KMS-11 (cell line): ENCODE results near the gene NHERF2.

Experiments used
- H2AFZ ChIP-seq: fragments of 200-600 bp; sonication (generic); 2 replicates; pipeline ENCODE4 v1.6.1; 2016; ENCODE audit warnings: antibody characterized with exemption, mixed run types, low read depth
- H3K27ac ChIP-seq: fragments of 200-600 bp; sonication (generic); 2 replicates; pipeline ENCODE4 v1.6.1; 2016; ENCODE audit warnings: mild to moderate bottlenecking, mixed run types
- H3K27me3 ChIP-seq: fragments of 200-600 bp; sonication (generic); 2 replicates; pipeline ENCODE4 v1.6.1; 2017; ENCODE audit warnings: mild to moderate bottlenecking, low read depth, mixed run types, moderate library complexity; ENCODE audit not compliant: insufficient read depth
- H3K36me3 ChIP-seq: fragments of 200-600 bp; sonication (generic); 2 replicates; pipeline ENCODE4 v1.6.1; 2017; ENCODE audit warnings: mild to moderate bottlenecking, mixed run types; ENCODE audit not compliant: insufficient read depth
- H3K4me1 ChIP-seq: fragments of 200-600 bp; sonication (generic); 2 replicates; pipeline ENCODE4 v1.6.1; 2016; ENCODE audit warnings: mild to moderate bottlenecking, low read depth, mixed run types; ENCODE audit not compliant: poor library complexity, severe bottlenecking
- H3K4me2 ChIP-seq: fragments of 200-600 bp; sonication (generic); 2 replicates; pipeline ENCODE4 v1.7.0; 2016; ENCODE audit warnings: mild to moderate bottlenecking, mixed run types
- H3K4me3 ChIP-seq: fragments of 200-600 bp; sonication (generic); IDR thresholded peaks from 2 replicates; pipeline ENCODE4 v1.6.1; 2017; ENCODE audit warnings: low read depth, low read length, mixed read lengths; ENCODE audit not compliant: insufficient read depth
- H3K79me2 ChIP-seq: fragments of 200-600 bp; sonication (generic); 2 replicates; pipeline ENCODE4 v1.6.1; 2016; ENCODE audit warnings: low read depth, mixed run types; ENCODE audit not compliant: insufficient read depth
- H3K9ac ChIP-seq: fragments of 200-600 bp; sonication (generic); 2 replicates; pipeline ENCODE4 v1.6.1; 2016; ENCODE audit warnings: mild to moderate bottlenecking, mixed run types
- H4K20me1 ChIP-seq: fragments of 200-600 bp; sonication (generic); 2 replicates; pipeline ENCODE4 v1.6.1; 2016; ENCODE audit warnings: mild to moderate bottlenecking, mixed run types; ENCODE audit not compliant: insufficient read depth
- TF ChIP-seq, protein P1 (sequence below): fragments of 200-600 bp; sonication (generic); conservative IDR thresholded peaks from 2 replicates; pipeline ENCODE4 v1.6.1; 2017; ENCODE audit warnings: low read depth, mild to moderate bottlenecking, antibody characterized with exemption, low read length, moderate library complexity, mixed read lengths

Gene NHERF2

DNA sequence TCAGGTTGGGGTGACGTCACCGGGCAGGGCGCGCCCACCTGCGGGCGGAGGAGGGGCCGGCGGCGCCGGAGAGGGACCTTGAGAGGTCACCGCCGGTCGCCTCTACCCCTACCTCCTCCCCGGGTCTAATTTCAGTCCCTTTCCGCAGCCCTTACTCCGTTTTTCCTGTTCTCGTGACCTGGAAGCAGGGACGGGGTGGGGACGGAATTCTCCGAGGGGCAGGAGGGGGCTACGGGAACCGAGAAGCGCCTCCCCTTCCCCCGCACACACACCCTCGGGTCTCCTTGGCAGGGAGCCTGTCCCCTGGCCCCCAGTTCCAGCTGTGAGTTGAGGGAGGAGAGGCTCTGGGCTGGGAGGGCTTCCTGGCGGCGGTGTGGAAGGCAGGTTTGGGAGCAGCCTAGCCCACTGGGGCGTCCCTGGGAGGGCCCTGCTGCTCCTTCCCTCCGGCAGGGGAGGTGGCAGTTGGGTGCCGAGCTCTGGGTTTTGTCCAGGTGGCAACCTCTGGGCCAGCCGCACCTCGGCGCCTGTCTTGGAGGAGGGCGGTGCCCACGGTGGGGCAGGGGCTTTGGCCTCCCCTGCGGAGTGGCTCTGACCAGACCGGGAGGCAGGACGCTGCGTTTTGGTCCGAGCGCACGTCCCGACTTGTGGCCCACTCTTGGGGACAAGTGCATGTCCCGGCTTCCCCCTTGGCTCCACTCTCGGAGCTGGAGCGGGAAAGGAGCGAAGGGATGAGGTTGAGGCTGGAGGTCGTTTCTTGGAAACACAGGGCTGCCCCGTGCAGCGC, 36.2 kb upstream of the NHERF2 start:
- peak overlapping the region; percentile 47 for H3K4me2 ChIP-seq
- no peaks in the 10 kb centered on the region for H3K79me2 ChIP-seq
- H3K4me3 ChIP-seq = no peak overlapping the region
- no peaks in the 10 kb centered on the region for H3K36me3 ChIP-seq
- H3K4me1 ChIP-seq = peaks cover 24% of the 10 kb centered on the region
- H3K9ac ChIP-seq = no peak overlapping the region
- no peak overlapping the region for H3K27ac ChIP-seq
- TF ChIP-seq, protein P1, sequence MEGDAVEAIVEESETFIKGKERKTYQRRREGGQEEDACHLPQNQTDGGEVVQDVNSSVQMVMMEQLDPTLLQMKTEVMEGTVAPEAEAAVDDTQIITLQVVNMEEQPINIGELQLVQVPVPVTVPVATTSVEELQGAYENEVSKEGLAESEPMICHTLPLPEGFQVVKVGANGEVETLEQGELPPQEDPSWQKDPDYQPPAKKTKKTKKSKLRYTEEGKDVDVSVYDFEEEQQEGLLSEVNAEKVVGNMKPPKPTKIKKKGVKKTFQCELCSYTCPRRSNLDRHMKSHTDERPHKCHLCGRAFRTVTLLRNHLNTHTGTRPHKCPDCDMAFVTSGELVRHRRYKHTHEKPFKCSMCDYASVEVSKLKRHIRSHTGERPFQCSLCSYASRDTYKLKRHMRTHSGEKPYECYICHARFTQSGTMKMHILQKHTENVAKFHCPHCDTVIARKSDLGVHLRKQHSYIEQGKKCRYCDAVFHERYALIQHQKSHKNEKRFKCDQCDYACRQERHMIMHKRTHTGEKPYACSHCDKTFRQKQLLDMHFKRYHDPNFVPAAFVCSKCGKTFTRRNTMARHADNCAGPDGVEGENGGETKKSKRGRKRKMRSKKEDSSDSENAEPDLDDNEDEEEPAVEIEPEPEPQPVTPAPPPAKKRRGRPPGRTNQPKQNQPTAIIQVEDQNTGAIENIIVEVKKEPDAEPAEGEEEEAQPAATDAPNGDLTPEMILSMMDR = no peak
- peaks cover 5% of the 10 kb centered on the region for H3K27me3 ChIP-seq
- H2AFZ ChIP-seq = peak overlapping the region; percentile 50
- no peaks in the 10 kb centered on the region for H4K20me1 ChIP-seq

DNA sequence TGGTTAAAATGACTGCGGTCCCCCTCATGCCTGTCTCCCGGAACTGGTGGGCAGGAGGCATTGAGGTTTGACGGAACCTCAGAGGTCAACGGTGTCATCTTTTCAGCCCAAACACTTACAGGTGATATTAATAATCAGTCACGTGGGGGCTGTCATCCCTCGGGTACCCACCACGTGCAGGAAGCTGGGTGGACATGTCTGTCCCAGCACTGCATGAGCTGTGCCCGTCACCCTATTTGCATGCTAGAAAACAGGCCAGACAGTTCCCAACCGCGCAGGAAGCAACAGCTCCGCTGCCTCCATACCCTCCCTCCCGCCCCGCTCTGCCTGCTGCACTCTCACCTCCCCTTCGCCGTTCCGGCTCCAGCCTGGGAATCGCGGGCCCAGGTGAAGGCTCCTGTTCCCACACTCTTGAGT, 35.6 kb upstream of the NHERF2 start:
- Histone ChIP-seq H3K4me3 (no peak overlapping the region), H2AFZ (no peak overlapping the region), H3K27ac (no peak overlapping the region), H3K27me3 (peaks cover 5% of the 10 kb centered on the region), H3K4me1 (peaks cover 23% of the 10 kb centered on the region), H3K36me3 (no peaks in the 10 kb centered on the region), H3K9ac (no peak overlapping the region), H3K4me2 (peak overlapping the region; percentile 47; the same call in 1 of the 2 replicates), H4K20me1 (no peaks in the 10 kb centered on the region), H3K79me2 (no peaks in the 10 kb centered on the region)
- TF ChIP-seq, protein P1 = no peak

DNA sequence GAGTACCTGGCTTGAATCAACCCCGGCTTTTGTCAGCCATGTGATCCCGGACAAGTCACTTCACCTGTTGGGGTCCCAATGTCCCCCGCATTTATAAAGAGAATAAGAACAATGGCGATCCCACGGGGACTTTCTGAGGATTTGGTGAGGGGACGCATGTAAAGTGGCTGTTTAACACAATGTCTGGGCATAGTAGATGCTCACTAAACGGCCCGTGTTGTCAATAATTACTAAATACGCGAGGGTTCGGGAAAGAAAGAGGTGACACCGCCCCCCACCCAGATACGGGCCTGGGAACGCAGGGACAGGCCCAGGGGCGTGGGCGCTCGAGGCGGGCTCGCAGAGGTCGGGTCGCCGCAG, 35.1 kb upstream of the NHERF2 start:
- Histone ChIP-seq H3K79me2 (no peaks in the 10 kb centered on the region), H3K36me3 (no peaks in the 10 kb centered on the region), H3K4me2 (peak overlapping the region; percentile 31; the same call in 1 of the 2 replicates), H2AFZ (no peak overlapping the region), H3K27ac (no peak overlapping the region), H3K4me1 (peaks cover 23% of the 10 kb centered on the region), H4K20me1 (no peaks in the 10 kb centered on the region), H3K4me3 (no peak overlapping the region), H3K27me3 (peaks cover 5% of the 10 kb centered on the region), H3K9ac (no peak overlapping the region)
- TF ChIP-seq, protein P1 = no peak

DNA sequence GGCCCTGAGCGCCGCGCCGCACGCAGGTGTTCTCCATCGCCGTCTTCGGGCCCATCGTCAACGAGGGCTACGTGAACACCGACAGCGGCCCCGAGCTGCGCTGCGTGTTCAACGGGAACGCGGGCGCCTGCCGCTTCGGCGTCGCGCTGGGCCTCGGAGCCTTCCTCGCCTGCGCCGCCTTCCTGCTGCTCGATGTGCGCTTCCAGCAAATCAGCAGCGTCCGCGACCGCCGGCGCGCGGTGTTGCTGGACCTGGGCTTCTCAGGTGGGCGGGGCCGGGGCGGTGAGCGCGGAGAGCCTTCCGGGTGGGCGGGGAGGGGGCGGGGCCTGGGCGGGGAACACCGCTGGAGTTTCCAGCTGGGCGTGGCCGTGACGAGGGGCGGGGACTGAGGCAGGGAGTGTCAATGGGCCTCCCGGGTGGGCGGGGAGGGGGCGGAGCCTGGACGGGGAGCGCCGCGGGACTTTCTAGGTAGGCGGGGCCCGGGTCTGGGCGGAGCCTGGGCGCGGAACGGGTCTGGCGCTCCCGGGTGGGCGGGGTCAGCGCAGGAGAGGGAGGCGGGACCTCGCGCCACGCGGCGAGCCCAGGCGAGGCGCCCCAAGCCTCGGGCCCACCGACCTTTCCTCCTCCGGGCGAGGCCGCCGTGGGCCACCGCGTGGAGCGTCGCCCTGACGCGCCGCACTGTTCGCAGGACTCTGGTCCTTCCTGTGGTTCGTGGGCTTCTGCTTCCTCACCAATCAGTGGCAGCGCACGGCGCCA, 34.6 kb upstream of the NHERF2 start:
- H3K9ac ChIP-seq = no peak overlapping the region
- H2AFZ ChIP-seq = peak overlapping the region; percentile 81

More for the DNA sequence above, 34.6 kb upstream of the NHERF2 start:
- no peak overlapping the region for H3K27ac ChIP-seq
- TF ChIP-seq, protein P1 = no peak
- peak overlapping the region; percentile 31; the same call in 1 of the 2 replicates for H3K4me2 ChIP-seq
- H3K36me3 ChIP-seq = no peaks in the 10 kb centered on the region
- H4K20me1 ChIP-seq = no peaks in the 10 kb centered on the region
- H3K79me2 ChIP-seq = no peaks in the 10 kb centered on the region
- H3K4me1 ChIP-seq = peaks cover 23% of the 10 kb centered on the region
- H3K27me3 ChIP-seq = peaks cover 5% of the 10 kb centered on the region
- H3K4me3 ChIP-seq = no peak overlapping the region
